Measurements from ENCODE around the gene ACTR1A.
"Not testable (repeated sequence)": the region's sequence is repeated elsewhere in the genome, so short reads cannot be mapped to it uniquely, and the experiment has no call there.

ACTR1A gene

DNA sequence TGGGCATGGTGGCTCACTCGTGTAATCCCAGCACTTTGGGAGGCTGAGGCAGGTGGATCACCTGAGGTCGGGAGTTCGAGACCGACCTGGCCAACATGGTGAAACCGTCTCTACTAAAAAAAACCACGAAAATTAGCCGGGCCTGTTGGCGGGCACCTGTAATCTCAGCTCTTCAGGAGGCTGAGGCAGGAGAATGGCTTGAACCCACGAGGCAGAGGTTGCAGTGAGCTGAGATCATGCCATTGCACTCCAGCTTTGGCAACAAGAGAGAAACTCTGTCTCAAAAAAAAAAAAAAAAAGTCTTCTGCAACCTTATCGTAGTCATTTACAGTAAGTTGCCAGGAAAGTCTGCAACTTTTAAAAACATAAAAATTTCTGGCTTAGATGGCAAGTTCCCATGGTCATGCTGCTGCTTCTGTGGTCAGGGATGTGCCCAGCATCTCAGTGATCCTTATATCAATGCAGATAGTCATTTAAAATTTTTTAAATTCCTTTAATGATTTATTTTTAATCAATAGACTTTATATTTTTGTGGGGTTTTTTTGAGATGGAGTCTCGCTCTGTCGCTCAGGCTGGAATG, 16.8 kb upstream of the ACTR1A start:
- intact Hi-C loops (cut with DNase I), result no loop called here
- DNase-seq, result peak in 2 of 42 donors; percentile 1 to 6

DNA sequence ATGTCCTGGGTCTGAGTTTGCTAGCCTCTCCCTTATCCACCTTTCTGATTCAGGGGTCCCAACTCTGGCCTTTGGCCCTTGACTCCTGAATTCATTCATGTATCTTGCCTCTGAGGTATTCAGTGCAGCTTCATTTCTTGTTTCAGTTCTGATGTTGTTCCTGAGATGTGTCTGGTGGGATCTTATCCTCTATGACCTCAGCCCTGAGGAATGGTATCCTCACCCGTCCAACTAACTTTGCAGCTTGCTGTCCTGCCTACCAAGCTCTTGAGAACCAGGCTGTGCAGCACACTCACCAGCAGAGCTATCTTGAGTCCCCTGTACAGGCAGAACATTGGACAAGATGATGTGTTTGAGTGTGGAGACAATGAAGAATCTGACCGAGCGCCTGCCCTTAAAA, 15.0 kb upstream of the ACTR1A start:
- peak in 1 of 42 donors; percentile 0 for DNase-seq
- intact Hi-C loops (cut with DNase I), result no loop called here

DNA sequence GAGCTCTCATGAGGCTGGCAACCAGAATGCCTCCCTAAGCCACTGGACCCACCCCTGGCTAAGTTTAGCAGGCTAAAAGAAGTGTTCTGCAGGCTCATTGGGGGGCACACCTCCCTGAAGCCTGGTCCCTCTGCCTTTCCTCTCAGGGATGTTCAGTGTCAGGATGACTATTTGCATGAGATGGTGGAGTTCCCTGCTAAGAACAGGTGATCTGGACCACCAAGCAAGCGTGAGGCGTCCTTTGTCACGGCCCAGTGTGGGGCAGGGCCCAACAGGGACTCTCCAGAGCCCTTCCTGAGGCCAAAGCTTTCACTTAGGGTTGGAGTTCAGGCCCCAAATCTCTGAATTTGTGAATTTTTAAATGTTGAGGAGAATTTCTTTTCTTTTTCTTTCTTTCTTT, 13.2 kb upstream of the ACTR1A start:
- intact Hi-C loops (cut with DNase I), result no loop called here
- no peak for DNase-seq

DNA sequence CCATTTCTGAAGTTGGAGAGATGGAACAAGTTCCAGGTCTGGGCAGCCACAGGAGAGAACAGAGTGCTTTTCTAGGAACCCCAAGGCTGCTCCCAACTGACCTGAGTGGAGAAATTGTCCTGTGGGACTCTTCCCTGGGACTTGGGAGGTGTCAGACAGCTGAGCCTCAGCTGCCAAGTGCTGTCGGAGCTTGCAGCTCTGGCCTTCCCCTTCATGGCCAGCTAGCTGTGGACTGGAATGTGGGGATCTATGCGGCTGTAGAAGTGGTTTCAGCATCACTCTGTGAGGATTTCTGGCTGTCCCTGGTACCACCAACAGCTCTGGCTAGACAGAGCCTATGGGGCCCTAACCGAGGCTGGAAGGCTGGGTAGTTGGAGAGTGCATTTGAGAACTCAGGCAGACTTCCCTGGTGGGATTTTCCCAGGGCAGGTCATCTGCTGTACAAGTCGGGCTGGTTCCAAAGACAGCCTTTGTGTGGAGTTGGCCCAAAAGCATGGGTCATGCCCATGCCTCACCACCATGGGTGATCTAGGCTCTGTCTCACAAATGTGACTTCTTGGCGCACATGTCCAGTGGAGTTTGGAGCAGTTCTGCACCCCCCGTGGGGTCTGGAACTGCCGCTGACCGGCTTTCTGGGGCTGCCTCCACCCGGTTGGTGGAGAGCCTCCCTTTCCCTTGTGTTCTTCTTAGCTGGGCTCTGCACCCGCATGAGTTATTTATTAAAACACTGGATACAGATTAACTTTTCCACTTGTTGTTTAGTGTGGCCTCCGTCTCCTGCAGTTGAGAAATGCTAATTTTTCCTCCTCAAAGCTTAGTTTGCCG, 12.2 kb upstream of the ACTR1A start:
- intact Hi-C loops (cut with DNase I), result no loop called here
- DNase-seq, result peak in 2 of 42 donors; percentile 5 to 13

DNA sequence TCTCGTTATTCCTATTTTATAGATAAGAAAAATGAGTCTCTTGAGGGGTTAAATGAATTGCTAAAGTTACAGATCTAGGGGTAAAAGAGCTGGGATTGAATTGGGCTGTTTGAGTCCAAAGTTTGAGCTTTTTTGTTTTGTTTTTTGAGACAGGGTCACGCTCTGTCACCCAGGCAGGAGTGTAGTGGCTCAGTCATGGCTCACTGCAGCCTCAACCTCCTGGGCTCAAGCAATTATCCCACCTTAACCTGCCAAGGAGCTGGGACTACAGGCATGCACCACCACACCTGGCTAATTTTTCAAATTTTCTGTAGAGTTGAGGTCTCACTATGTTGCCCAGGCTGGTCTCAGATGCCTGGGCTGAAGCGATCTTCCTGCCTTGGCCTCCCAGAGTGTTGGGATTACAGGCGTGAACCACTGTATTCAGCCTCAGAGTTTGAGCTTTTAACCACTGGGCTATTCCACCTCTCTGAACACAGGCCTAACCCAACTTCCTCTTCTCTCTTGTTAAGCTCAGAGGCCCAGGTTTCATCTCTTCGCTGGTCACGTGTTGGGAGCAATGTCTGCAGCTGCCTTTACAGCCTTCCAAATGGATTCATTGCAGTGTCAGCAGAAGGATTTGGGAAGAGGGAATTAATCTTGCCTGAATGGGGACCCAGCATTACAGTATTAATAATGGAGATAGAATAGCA, 9.2 kb upstream of the ACTR1A start:
- intact Hi-C loops (cut with DNase I), result no loop called here
- peak in 1 of 42 donors; percentile 40 for DNase-seq

DNA sequence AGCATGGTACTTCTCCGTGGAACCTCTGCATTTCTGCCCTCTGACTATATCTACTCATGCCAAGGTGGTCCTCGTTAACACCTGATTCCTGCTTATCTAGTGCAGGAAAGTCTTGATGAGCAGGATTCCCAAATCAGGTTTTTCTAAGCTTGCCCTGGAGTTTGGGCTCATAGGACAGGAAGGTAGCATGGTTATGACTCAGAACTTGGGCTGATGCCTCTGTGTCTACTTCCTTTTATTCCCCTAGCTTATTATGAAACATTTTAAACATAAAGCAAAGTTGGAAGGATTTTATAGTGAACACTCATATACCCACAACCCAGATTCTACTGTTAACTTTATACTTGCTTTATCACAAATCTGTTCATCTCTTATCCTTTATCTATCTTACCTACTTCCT, 6.9 kb upstream of the ACTR1A start:
- DNase-seq, result no peak
- intact Hi-C loops (cut with DNase I), result no loop called here

DNA sequence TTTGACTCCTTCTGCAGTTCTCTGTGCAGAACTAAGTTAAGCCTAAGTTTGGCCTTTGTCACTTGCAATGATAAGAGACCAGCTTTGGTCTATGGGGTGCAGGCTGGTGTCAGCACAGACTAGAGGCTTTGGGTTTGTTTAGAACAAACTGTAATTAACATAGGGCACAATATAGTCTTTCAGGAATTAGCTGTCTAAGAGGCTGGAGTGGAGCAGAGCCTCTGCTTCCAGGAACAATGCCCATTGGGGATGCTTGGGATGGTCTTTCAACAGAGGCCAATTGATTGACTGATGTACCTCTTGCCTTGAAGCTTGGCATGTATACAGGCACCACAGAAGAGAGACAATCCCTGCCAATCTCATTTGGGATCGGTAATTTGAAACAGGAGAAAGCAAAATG, 6.0 kb upstream of the ACTR1A start:
- intact Hi-C loops (cut with DNase I), result no loop called here
- DNase-seq, result peak in 10 of 42 donors; percentile 16 to 54 (median 26)

DNA sequence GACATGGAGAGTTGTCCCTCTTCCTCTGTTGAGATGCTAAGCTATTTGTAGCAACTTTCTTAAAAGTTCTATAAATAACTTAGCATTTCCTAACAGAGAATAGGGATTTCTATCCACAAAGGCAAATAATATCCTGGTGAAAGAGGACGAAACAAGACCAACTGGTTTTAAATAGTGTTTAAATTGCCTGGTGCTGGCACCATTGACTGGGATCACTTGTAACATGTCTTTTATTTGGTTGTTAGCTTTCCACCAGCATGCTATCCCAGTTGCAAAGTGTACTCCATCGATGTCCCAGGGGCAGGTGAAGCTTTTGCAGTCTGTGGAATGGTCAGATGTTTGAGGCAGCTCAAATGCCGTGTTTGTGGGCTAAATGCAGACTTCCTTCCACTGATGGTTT, 5.0 kb upstream of the ACTR1A start:
- intact Hi-C loops (cut with DNase I), result no loop called here

DNA sequence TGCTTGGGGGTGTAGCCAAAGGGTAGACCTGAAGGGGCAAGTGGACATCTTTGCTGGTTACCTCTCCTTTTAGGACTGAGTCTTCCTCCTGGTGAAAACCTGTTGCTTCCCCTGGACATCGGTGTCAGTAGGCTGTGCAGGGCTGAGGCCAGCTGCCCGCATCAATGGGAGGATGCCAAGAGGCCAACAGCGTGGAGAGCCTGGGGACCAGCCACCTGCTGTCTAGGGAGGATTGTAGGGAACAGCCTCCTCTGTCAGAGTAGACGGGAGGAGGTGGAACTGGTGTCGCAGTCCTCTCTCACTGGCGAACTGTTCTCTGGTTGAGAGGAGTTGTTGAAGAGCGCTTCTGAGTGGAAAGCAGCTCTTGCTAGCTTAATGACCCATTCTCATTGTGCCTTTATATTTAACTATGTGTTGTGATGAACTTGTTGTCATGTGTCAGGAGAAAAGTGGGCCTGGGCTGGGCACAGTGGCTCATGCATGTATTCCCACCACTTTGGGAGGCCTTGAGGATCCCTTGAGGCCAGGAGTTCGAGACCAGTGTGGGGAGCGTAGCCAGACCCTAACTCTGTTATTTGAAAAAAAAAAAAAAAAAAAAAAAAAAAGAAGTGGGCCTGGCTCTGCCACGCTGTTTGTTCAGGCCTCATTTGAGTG, 3.1 kb upstream of the ACTR1A start:
- DNase-seq, result peak in 16 of 42 donors; percentile 5 to 53 (median 30)
- intact Hi-C loops (cut with DNase I), result no loop called here

More for the DNA sequence above, 5.0 kb upstream of the ACTR1A start:
- DNase-seq, result no peak

DNA sequence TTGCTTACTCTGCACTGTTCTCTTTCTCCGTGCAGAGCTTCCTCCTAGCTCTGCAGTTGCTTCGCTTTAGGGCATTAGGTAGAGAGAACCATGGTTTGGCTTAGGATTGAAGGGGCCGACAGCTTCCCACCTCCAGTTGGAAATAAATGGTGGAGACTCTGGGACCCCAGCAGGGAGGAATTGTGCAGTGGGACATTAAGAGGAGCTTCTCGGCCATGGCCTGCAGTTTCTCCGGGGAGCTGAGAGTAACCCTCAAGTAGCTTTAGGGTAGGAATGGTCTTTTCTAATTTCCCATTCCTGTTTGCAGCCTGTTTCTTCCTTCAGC, 2.4 kb upstream of the ACTR1A start:
- intact Hi-C loops (cut with DNase I), result loop anchor here (5.0 kb wide), 1 partner anchor 77 kb away; no protein-coding TSS in a partner anchor
- DNase-seq, result peak in 6 of 42 donors; percentile 15 to 42 (median 22)

DNA sequence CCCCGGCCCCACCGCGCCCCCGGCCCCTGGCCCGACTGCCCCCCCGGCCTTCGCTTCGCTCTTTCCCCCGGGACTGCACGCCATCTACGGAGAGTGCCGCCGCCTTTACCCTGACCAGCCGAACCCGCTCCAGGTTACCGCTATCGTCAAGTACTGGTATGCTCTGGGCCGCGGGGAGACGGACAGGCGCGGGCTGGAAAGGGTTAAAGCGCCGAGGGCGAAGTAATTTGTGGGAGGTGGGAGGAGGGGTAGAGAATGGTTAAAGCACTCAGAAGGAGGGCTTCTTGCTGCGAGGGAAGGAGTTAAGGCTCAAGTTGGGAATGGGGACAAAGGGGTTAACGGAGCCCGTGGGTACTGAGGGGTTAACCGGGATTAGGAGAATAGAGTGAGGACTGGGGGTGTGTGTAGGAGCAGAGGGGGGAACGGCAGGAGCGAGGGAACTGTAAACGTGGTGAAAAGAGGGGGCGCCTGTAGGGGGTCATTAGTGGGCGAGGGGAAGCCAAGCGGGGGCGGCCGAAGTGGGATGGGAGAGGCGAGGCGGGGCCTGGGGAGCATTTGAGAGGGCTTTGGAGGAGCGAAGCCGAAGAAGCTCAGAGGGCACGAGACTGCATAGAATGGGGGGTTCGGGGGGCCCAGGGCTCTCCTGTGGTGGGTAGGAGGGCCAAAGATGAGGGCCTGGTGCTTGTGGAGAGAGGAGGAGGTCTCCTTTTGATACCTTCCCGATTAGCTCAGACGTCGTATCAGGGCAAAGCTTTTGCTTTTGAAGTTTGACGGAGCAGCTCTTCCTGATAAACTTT, 1.9 kb upstream of the ACTR1A start:
- DNase-seq, result peak in 33 of 42 donors; percentile 8 to 65 (median 37)
- intact Hi-C loops (cut with DNase I), result loop anchor here (5.0 kb wide), 1 partner anchor 78 kb away; no protein-coding TSS in a partner anchor

DNA sequence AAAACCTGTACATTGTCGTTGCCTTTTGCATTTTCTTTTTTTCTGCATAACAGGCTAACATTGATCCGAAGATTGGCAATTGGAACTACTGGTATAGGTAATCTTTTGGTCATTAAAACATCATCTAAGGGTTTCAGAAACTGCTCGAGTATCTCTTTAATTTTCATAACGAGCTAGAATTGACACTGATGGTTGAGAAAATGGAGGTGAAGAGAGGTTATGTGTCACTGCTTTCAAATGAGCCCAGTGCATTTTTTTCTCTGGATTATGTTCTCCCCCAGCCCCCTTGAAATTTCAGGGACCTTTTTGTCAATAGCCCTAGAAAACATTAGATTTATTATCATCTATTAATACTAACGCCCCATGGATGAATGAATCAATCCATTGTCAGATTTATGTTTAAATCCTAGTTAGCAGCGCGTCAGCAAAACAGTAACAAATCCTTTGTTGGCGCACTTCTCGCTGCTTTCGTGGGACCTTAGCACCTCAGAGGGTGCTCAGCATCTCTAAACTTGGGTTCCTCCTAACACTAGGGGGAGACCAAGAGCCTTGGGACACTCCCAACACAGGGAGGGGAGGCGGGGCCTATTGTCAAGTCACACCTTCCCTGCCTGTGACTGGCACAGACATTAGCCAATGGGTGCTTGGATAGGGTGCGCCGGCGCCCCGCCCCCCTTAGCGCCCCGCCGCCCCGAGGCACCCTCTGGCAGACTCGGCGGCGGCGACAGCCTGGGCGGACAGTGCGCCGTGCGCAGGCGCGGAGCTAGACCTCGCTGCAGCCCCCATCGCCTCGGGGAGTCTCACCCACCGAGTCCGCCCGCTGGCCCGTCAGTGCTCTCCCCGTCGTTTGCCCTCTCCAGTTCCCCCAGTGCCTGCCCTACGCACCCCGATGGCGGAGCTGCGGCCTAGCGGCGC, 1.0 kb upstream of the ACTR1A start, which contains the start of gene SUFU:
TSS of gene SUFU (plus strand) at position 709 of the 915 bp plus-strand sequence. CDS start at position 890, 181 bp downstream.
- intact Hi-C loops (cut with DNase I), result loop anchor here (2.0 to 5.0 kb wide), 2 partner anchors 79 to 139 kb away; no protein-coding TSS in a partner anchor
- peak; percentile 97 to 100 (median 99) for DNase-seq

DNA sequence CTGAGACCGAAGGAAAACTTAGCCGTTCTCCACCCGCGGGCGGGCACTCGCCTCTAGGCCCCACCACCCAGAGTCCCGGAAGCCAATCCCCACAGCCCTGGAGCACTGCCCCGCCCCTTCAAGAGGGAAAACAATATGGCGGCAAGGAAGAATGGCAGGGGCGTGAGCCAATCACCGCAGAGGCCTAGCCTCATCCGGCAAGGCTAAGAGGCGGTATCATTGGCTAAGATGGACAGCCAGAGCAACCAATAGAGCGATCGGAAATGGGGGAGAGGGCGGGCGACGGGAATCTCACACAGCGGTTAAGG, 529 bp downstream of the ACTR1A start:
- intact Hi-C loops (cut with DNase I), result loop anchor here (2.0 to 5.0 kb wide), 2 partner anchors 80 to 141 kb away; no protein-coding TSS in a partner anchor
- peak; percentile 96 to 100 (median 100) for DNase-seq

DNA sequence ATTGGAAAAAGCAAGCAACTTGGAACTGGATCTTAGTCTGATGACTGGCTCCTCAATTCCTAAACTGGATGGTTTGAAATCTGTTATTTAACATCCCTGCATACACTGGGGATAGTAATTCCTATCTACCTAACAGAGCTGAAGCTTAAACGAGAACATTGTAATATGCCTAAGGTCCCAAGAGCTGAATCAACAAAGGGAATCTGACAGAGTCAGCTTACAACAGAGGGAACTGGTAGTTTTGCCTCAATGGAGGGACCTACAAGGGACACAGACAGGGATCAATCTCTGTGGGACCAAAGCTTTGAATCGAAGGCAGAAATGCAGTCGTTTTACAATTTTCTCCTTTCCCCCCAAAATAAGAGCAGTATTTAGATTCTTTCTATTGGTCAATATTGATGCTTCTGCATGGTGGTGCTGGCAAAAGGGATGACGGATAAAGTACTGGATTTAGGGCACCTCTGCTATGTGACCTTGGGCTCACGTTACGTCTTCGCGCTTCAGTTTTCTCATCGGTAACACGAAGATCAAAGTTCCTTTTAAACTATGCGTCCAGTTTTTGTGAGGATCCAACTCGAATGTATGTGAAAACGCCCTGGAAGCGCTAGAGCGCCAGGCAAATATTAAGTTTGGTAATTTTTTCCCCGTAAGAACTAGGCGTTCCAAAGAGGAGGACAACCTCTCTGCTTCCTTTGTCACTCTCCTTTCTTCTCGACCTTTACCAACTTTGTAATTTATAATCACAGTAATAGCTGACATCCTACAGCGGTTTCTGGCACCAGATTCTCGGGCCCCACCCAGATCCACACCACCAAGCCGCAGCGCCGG, 1.1 kb downstream of the ACTR1A start:
- no peak for DNase-seq
- intact Hi-C loops (cut with DNase I), result loop anchor here (2.0 to 5.0 kb wide), 2 partner anchors 81 to 141 kb away; no protein-coding TSS in a partner anchor

DNA sequence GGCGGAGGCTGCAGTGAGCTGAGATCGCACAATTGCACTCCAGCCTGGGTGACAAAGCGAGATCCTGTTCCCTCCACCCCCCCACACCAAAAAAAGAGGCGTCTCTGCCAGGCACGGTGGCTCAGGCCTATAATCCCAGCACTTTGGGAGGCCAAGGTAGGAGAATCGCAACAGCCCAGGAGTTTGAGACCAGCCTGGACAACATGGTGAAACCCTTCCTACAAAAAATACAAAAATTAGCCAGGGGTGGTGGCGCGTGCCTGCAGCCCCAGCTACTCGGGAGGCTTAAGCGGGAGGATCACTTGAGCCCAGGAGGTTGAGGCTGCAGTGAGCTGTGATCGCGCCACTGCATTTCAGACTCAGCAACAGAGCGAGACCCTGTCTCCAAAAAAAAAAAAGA, 1.8 kb downstream of the ACTR1A start:
- not testable (repeated sequence) for DNase-seq
- intact Hi-C loops (cut with DNase I), result loop anchor here (5.0 kb wide), 1 partner anchor 82 kb away; no protein-coding TSS in a partner anchor

DNA sequence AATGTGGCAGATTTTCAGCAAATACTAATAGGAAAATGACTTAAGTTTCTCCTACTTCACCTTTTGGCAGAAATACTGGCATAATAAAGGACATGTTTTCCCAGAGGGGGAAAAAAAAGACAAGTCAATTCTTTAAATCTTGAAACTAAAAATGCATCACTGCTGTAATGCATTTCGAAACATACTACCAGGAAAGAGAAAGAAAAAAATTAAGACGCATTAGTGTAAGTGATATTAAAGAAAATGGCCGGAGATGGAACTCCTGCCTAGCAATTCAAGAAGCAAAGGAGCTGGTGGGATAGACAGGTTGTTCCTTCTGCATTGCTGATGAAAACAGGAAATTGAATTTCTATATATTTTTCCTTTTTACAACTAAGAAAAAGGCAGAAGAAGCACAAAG, 3.2 kb downstream of the ACTR1A start:
- intact Hi-C loops (cut with DNase I), result no loop called here
- DNase-seq, result no peak

DNA sequence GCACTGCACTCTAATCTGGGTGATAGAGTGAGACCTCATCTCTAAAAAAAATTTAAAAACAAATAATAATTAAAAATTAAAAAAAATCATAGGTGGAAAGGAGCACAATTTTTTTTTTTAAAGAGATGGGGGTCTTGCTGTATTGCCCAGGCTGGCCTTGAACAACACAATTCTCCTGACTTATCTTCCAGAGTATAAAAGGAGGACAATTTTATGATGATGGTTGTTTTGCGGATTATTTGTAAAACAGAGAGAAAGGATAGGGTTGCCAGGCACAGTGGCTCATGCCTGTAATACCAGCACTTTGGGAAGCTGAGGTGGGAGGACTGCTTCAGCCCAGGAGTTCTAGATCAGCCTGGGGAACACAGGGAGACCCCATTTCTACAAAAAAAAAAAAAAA, 5.0 kb downstream of the ACTR1A start:
- DNase-seq, result no peak
- intact Hi-C loops (cut with DNase I), result no loop called here

All from head of caudate nucleus (tissue), 42 donors.